ENCODE results near the gene B3GNT4. TPM values are rescaled to one million over a fixed set of nuclear protein-coding genes. Genes with fewer than 3 reads are reported as not detected.

B3GNT4 gene
- total RNA-seq, 3 donors from 2014 or later = 1.6 TPM; not detected in 2

DNA sequence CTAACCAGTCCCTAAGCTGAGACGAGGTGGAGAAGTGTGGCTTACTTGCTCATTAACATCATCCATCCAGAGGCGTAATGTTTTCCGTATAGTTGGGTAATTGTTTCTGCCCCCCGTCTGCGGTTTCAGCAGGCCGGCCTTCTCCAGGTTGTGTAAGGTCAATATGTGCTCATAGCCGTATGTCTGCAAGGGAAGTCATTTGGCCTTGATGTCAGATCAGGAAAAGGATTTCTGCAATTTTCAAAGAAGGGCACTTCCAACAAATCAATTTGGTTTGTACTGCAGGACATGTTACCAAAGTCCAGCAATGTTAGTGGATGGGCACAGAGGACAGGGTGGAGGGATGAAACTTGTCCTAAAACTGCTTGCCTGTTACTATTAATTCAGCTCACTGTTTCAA, 32.2 kb downstream of the B3GNT4 start:
- no peaks in the 10 kb centered on the region for H3K36me3 ChIP-seq
- no peaks in the 10 kb centered on the region for H3K27me3 ChIP-seq
- H3K4me1 ChIP-seq = no peaks in the 10 kb centered on the region
- intact Hi-C loops (cut with DNase I; ENCODE audit: low total_unique reads) = no loop called here
- H3K27ac ChIP-seq = no peak overlapping the region
- no peaks in the 10 kb centered on the region for H3K9me3 ChIP-seq
- no peak for TF ChIP-seq POLR2A (IDR thresholded peaks at IDR 0.05)
- TF ChIP-seq POLR2AphosphoS5 (IDR thresholded peaks at IDR 0.05) = no peak
- no peak for TF ChIP-seq CTCF (IDR thresholded peaks at IDR 0.05)
- no peak for DNase-seq (ENCODE audit: low spot score in 2 of 2)
- H3K4me3 ChIP-seq = no peak overlapping the region

- H3K4me3 ChIP-seq = no peak overlapping the region
- no peak for TF ChIP-seq CTCF (IDR thresholded peaks at IDR 0.05)
- TF ChIP-seq POLR2AphosphoS5 (IDR thresholded peaks at IDR 0.05) = no peak
- no peak for TF ChIP-seq POLR2A (IDR thresholded peaks at IDR 0.05)
- intact Hi-C loops (cut with DNase I; ENCODE audit: low total_unique reads) = no loop called here
- H3K36me3 ChIP-seq = no peaks in the 10 kb centered on the region
- no peak overlapping the region for H3K27ac ChIP-seq
- no peaks in the 10 kb centered on the region for H3K9me3 ChIP-seq
- no peaks in the 10 kb centered on the region for H3K4me1 ChIP-seq
- DNase-seq (ENCODE audit: low spot score in 2 of 2) = no peak
- no peaks in the 10 kb centered on the region for H3K27me3 ChIP-seq
Measured at GRCh38 chr12:122238861-122239260, 35.4 kb downstream of the B3GNT4 start.

DNA sequence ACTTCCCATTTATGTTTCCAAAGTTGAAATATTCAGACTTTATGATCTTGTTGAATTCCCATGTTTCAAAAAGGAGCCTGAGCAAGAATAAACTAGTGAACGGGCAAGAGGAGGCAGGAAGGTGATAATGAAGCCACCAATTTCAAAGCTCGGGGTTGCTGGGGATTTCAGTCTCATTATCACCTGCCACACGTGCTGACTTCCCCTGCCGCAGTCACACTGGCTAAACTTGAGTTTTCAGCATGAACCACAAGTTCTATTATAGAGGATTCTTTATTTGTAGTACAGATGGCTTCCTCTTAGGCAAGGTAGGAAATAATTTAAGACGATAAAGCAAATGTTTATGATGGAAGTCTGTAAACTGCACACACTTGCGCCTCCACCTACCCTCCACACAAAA, 40.5 kb downstream of the B3GNT4 start:
- no peaks in the 10 kb centered on the region for H3K4me1 ChIP-seq
- no peak for DNase-seq (ENCODE audit: low spot score in 2 of 2)
- H3K4me3 ChIP-seq = no peak overlapping the region
- no peaks in the 10 kb centered on the region for H3K36me3 ChIP-seq
- intact Hi-C loops (cut with DNase I; ENCODE audit: low total_unique reads) = no loop called here
- H3K9me3 ChIP-seq = no peaks in the 10 kb centered on the region
- no peaks in the 10 kb centered on the region for H3K27me3 ChIP-seq
- no peak for TF ChIP-seq CTCF (IDR thresholded peaks at IDR 0.05)
- TF ChIP-seq POLR2A (IDR thresholded peaks at IDR 0.05) = no peak
- no peak for TF ChIP-seq POLR2AphosphoS5 (IDR thresholded peaks at IDR 0.05)
- no peak overlapping the region for H3K27ac ChIP-seq

- no peak overlapping the region for H3K4me3 ChIP-seq
- H3K9me3 ChIP-seq = no peaks in the 10 kb centered on the region
- H3K4me1 ChIP-seq = no peaks in the 10 kb centered on the region
- H3K36me3 ChIP-seq = no peaks in the 10 kb centered on the region
- TF ChIP-seq CTCF (IDR thresholded peaks at IDR 0.05) (no peak), POLR2AphosphoS5 (IDR thresholded peaks at IDR 0.05) (no peak), POLR2A (IDR thresholded peaks at IDR 0.05) (no peak)
- DNase-seq (ENCODE audit: low spot score in 2 of 2) = no peak
- H3K27ac ChIP-seq = no peak overlapping the region
- intact Hi-C loops (cut with DNase I; ENCODE audit: low total_unique reads) = no loop called here
- no peaks in the 10 kb centered on the region for H3K27me3 ChIP-seq
Measured at GRCh38 chr12:122244565-122245371, 41.3 kb downstream of the B3GNT4 start.

- intact Hi-C loops (cut with DNase I; ENCODE audit: low total_unique reads) = no loop called here
- H3K27ac ChIP-seq = no peak overlapping the region
- DNase-seq (ENCODE audit: low spot score in 2 of 2) = no peak
- H3K36me3 ChIP-seq = peaks cover 7% of the 10 kb centered on the region
- no peaks in the 10 kb centered on the region for H3K27me3 ChIP-seq
- no peaks in the 10 kb centered on the region for H3K9me3 ChIP-seq
- TF ChIP-seq CTCF (IDR thresholded peaks at IDR 0.05) (no peak), POLR2AphosphoS5 (IDR thresholded peaks at IDR 0.05) (no peak)
- H3K4me3 ChIP-seq = no peak overlapping the region
- H3K4me1 ChIP-seq = no peaks in the 10 kb centered on the region
Measured at GRCh38 chr12:122245553-122245952, 42.0 kb downstream of the B3GNT4 start.

Data from breast epithelium (tissue), 4 donors.